PC-3 (cell line): Measurements from ENCODE around the gene TMEM207. TPM values are rescaled to one million over a fixed set of nuclear protein-coding genes. Genes with fewer than 3 reads are reported as not detected.

Experiments
- ATAC-seq: fragments of 200-7000 bp; cut with Tn5 transposase; 2 replicates; pipeline ENCODE4 v1.9.1; 2020; ENCODE audit warnings: mild to moderate bottlenecking, moderate library complexity
- BruUV-seq: library from RNA; stranded (reverse); fragments of 400-500 nt; replicated peaks from 2 replicates; lab custom pipeline; 2021; lab: Mats Ljungman, UMichigan
- CTCF ChIA-PET: fragments of 300-600 bp; sonication (Branson Sonifier 250); formaldehyde crosslinking; loops from one replicate; lab custom pipeline; 2022; ENCODE audit warnings: antibody characterized with exemption; lab: Charles Lee
- POLR2A ChIA-PET: fragments of 300-600 bp; sonication (Branson Sonifier 250); formaldehyde crosslinking; loops from one replicate; lab custom pipeline; 2022; ENCODE audit warnings: antibody characterized with exemption; ENCODE audit not compliant: unreplicated experiment; lab: Charles Lee
- DNase-seq: peaks from one replicate; pipeline ENCODE4 v3.0.0-alpha.2; 2015
- H2AFZ ChIP-seq: fragments of 300-600 bp; sonication (generic); 2 replicates; pipeline ENCODE4 v1.6.0; 2016; ENCODE audit warnings: antibody characterized with exemption, low read length
- H3F3A ChIP-seq: fragments of 300-600 bp; sonication (generic); one replicate; pipeline ENCODE4 v1.6.0; 2017; ENCODE audit warnings: antibody characterized with exemption, low read length, control low read depth, mild to moderate bottlenecking; ENCODE audit not compliant: unreplicated experiment
- H3K27ac ChIP-seq: fragments of 300-600 bp; sonication (generic); 2 replicates; pipeline ENCODE4 v1.5.1; 2016; ENCODE audit warnings: mild to moderate bottlenecking, low read length
- H3K27me3 ChIP-seq: fragments of 300-600 bp; sonication (generic); 2 replicates; pipeline ENCODE4 v1.6.1; 2016; ENCODE audit warnings: low read length, mixed read lengths
- H3K36me3 ChIP-seq: fragments of 300-600 bp; sonication (generic); 2 replicates; pipeline ENCODE4 v1.6.1; 2016; ENCODE audit warnings: low read depth, mixed run types, low read length, mixed read lengths
- H3K4me1 ChIP-seq: fragments of 300-600 bp; sonication (generic); 2 replicates; pipeline ENCODE4 v1.5.1; 2016; ENCODE audit warnings: low read length; ENCODE audit not compliant: insufficient read depth
- H3K4me2 ChIP-seq: fragments of 300-600 bp; sonication (generic); 2 replicates; pipeline ENCODE4 v1.6.0; 2016; ENCODE audit warnings: low read length
- H3K4me3 ChIP-seq: fragments of 300-600 bp; sonication (generic); 2 replicates; pipeline ENCODE4 v1.5.1; 2016; ENCODE audit warnings: mild to moderate bottlenecking, low read length, mixed read lengths
- H3K79me2 ChIP-seq: fragments of 300-600 bp; sonication (generic); 2 replicates; pipeline ENCODE4 v1.6.1; 2017; ENCODE audit warnings: low read length, mixed read lengths
- H3K9ac ChIP-seq: fragments of 300-600 bp; sonication (generic); 2 replicates; pipeline ENCODE4 v1.6.0; 2016; ENCODE audit warnings: mild to moderate bottlenecking, low read length
- H3K9me2 ChIP-seq: fragments of 300-600 bp; sonication (generic); replicated peaks from 2 replicates; pipeline ENCODE4 v1.6.1; 2016; ENCODE audit warnings: mixed run types, low read length, mixed read lengths
- H3K9me3 ChIP-seq: fragments of 300-600 bp; sonication (generic); 2 replicates; pipeline ENCODE4 v1.6.1; 2016; ENCODE audit warnings: low read length, mixed read lengths
- H4K20me1 ChIP-seq: fragments of 300-600 bp; sonication (generic); 2 replicates; pipeline ENCODE4 v1.6.1; 2016; ENCODE audit warnings: low read length, mixed read lengths
- CTCF ChIP-seq: fragments of 300-600 bp; sonication (generic); conservative IDR thresholded peaks from 2 replicates; pipeline ENCODE4 v1.5.1; 2017; ENCODE audit warnings: antibody characterized with exemption, low read depth, mild to moderate bottlenecking, low read length
- EZH2 ChIP-seq: fragments of 300-600 bp; sonication (generic); IDR thresholded peaks from one replicate; pipeline ENCODE4 v1.6.1; 2017; ENCODE audit warnings: antibody characterized with exemption, mild to moderate bottlenecking, low read length; ENCODE audit not compliant: unreplicated experiment
- EZH2phosphoT487 ChIP-seq: fragments of 300-600 bp; sonication (generic); IDR thresholded peaks from 2 replicates; pipeline ENCODE4 v1.6.1; 2018; ENCODE audit warnings: mild to moderate bottlenecking, antibody characterized with exemption, low read length, borderline replicate concordance
- intact Hi-C: fragments of 100-400 bp; cut with micrococcal nuclease; formaldehyde crosslinking; loops from 2 replicates; pipeline ENCODE4 v1.9.0; 2023
- total RNA-seq: library from RNA; depleted of rRNA; stranded (reverse); fragments of >200 nt; gene quantifications from 2 replicates; pipeline ENCODE4 v1.2.3, GENCODE V29; 2014

The TMEM207 gene
- total RNA-seq, 1 experiment from 2014 or later = not detected

- ChIA-PET CTCF (no interaction called here), POLR2A (interaction anchor here (0.6 kb wide), 1 partner anchor 9 kb away, joined by 3 read pairs; no protein-coding TSS in a partner anchor)
- no peak overlapping the region for H3K4me3 ChIP-seq
- H4K20me1 ChIP-seq = no peaks in the 10 kb centered on the region
- no TSS peak for BruUV-seq
- no peak overlapping the region for H3K9ac ChIP-seq
- ATAC-seq (no peak), DNase-seq (no peak)
- TF ChIP-seq EZH2 = no peak
- no peak for TF ChIP-seq CTCF
- TF ChIP-seq EZH2phosphoT487 = no peak
- no peak overlapping the region for H2AFZ ChIP-seq
- H3K79me2 ChIP-seq = no peaks in the 10 kb centered on the region
- no peaks in the 10 kb centered on the region for H3F3A ChIP-seq
- H3K9me2 ChIP-seq = no peaks in the 10 kb centered on the region
- H3K27ac ChIP-seq = no peak overlapping the region
- no peaks in the 10 kb centered on the region for H3K4me1 ChIP-seq
- intact Hi-C loops = no loop called here
- no peaks in the 10 kb centered on the region for H3K36me3 ChIP-seq
- H3K4me2 ChIP-seq = no peak overlapping the region
- H3K9me3 ChIP-seq = no peaks in the 10 kb centered on the region
- H3K27me3 ChIP-seq = no peaks in the 10 kb centered on the region
Measured at GRCh38 chr3:190396001-190396400, 53.7 kb downstream of the TMEM207 start.

GRCh38 chr3:190388703-190389102, 61.0 kb downstream of the TMEM207 start:
- ChIA-PET CTCF (no interaction called here), POLR2A (interaction anchor here (0.7 kb wide), 1 partner anchor 10 kb away, joined by 6 read pairs; no protein-coding TSS in a partner anchor)
- Histone ChIP-seq H3K4me2 (no peak overlapping the region), H3K27me3 (no peaks in the 10 kb centered on the region), H3K9me2 (no peaks in the 10 kb centered on the region), H3K36me3 (no peaks in the 10 kb centered on the region), H3K4me1 (peaks cover 38% of the 10 kb centered on the region), H3K4me3 (no peak overlapping the region), H3F3A (peaks cover 4% of the 10 kb centered on the region), H4K20me1 (no peaks in the 10 kb centered on the region), H3K79me2 (no peaks in the 10 kb centered on the region), H3K9me3 (no peaks in the 10 kb centered on the region), H2AFZ (no peak overlapping the region), H3K9ac (no peak overlapping the region), H3K27ac (no peak overlapping the region)
- TF ChIP-seq EZH2 = no peak
- no peak for TF ChIP-seq CTCF
- no peak for TF ChIP-seq EZH2phosphoT487
- intact Hi-C loops = loop anchor here (10.0 kb wide), 2 partner anchors 424 to 676 kb away; no protein-coding TSS in a partner anchor
- DNase-seq (no peak), ATAC-seq (no peak)
- no TSS peak for BruUV-seq

- no peaks in the 10 kb centered on the region for H3K36me3 ChIP-seq
- TF ChIP-seq CTCF = no peak
- no peak for TF ChIP-seq EZH2phosphoT487
- no peak for TF ChIP-seq EZH2
- no peak within 1 kb of the TSS for H2AFZ ChIP-seq
- H4K20me1 ChIP-seq = no peaks in the 10 kb centered on the region
- ChIA-PET CTCF (no interaction called here), POLR2A (no interaction called here)
- peak within 1 kb of the TSS; percentile 96 for H3K27ac ChIP-seq
- H3K4me3 ChIP-seq = no peak within 1 kb of the TSS
- H3K4me2 ChIP-seq = peak within 1 kb of the TSS; percentile 86
- intact Hi-C loops = loop anchor here (2.0 to 10.0 kb wide), 3 partner anchors 127 to 677 kb away; partner anchors contain the start of gene IL1RAP
- no peak for ATAC-seq
- no peak for DNase-seq
- H3K9me2 ChIP-seq = no peaks in the 10 kb centered on the region
- no peaks in the 10 kb centered on the region for H3K9me3 ChIP-seq
- peaks cover 46% of the 10 kb centered on the region for H3K4me1 ChIP-seq
- H3K27me3 ChIP-seq = no peaks in the 10 kb centered on the region
- H3K9ac ChIP-seq = peak within 1 kb of the TSS; percentile 81
- BruUV-seq = no TSS peak
- peaks cover 4% of the 10 kb centered on the region for H3F3A ChIP-seq
- H3K79me2 ChIP-seq = no peaks in the 10 kb centered on the region
Measured at GRCh38 chr3:190387578-190388213, 62.0 kb downstream of the TMEM207 start, which contains the start of gene CLDN16. Gene CLDN16, plus strand, starts transcription at chr3:190388163. Its CDS starts 167 bp downstream, at chr3:190388330.
